K562 (cell line): Measurements from ENCODE around the gene MS4A2. TPM values are rescaled to one million over a fixed set of nuclear protein-coding genes. Genes with fewer than 3 reads are reported as not detected.

Experiments
- ATAC-seq: fragments of 200-7000 bp; cut with Tn5 transposase; 3 replicates; pipeline ENCODE4 v1.9.1; 2020; ENCODE audit warnings: moderate library complexity
- BruUV-seq: library from RNA; stranded (reverse); fragments of 400-500 nt; replicated peaks from 2 replicates; lab custom pipeline; 2021; lab: Mats Ljungman, UMichigan
- CTCF ChIA-PET: fragments of 300-600 bp; formaldehyde crosslinking; extraction: SDS; loops from one replicate; lab custom pipeline; 2021; ENCODE audit warnings: low intra/inter-chr PET ratio; lab: Yijun Ruan, JAX
- POLR2A ChIA-PET: fragments of 300-600, 350-650 bp; sonication (Branson Sonifier 250); formaldehyde crosslinking; extraction: SDS; loops from one replicate; lab custom pipeline; 2021; ENCODE audit warnings: antibody characterized with exemption, inconsistent platforms; lab: Yijun Ruan, JAX
- DNase-seq, 4 experiments: peaks; one replicate each; pipeline versions ENCODE4 v3.0.0 to v3.0.0-alpha.2; 2011 to 2018; ENCODE audit warnings: low spot score in 3 of 4, mixed read lengths in 3 of 4; ENCODE audit errors: extremely low read depth in 1 of 4
- FAIRE-seq: peaks from 2 replicates; lab custom pipeline; 2011; peaks lifted over from hg19 to GRCh38; lab: Jason Lieb, UNC
- H2AFZ ChIP-seq: 2 replicates; pipeline ENCODE4 v1.6.0; 2011; ENCODE audit warnings: low read depth, low read length, control low read depth, inconsistent platforms
- H3K27ac ChIP-seq: fragments of 200-600 bp; 3 replicates; pipeline ENCODE4 v1.8.0; 2011; ENCODE audit warnings: low read depth, mild to moderate bottlenecking, control low read depth, inconsistent platforms, low read length, moderate library complexity, mixed read lengths; ENCODE audit errors: extremely low read depth
- H3K27me3 ChIP-seq, 2 experiments: fragments of 300-600 bp in 1 of 2; 2 replicates in 1 of 2; 3 replicates in 1 of 2; pipeline versions ENCODE4 v1.6.0 to v1.8.0; 2011; ENCODE audit warnings: inconsistent platforms in 2 of 2, low read length in 2 of 2, mild to moderate bottlenecking in 1 of 2, mixed read lengths in 1 of 2, moderate library complexity in 1 of 2; ENCODE audit not compliant: control insufficient read depth in 2 of 2, insufficient read depth in 2 of 2
- H3K36me3 ChIP-seq: fragments of 300-600 bp; 3 replicates; pipeline ENCODE4 v1.8.0; 2011; ENCODE audit warnings: mild to moderate bottlenecking, low read length, inconsistent platforms; ENCODE audit not compliant: control insufficient read depth, insufficient read depth
- H3K4me1 ChIP-seq, 2 experiments: fragments of 200-600 bp in 1 of 2; replicated peaks in 1 of 2; 2 replicates in 1 of 2; 3 replicates in 1 of 2; pipeline versions ENCODE4 v1.5.1 to v1.8.0; 2011; ENCODE audit warnings: inconsistent platforms in 2 of 2, low read length in 2 of 2, mild to moderate bottlenecking in 1 of 2, mixed read lengths in 1 of 2, moderate library complexity in 1 of 2; ENCODE audit not compliant: control insufficient read depth in 2 of 2, insufficient read depth in 2 of 2
- H3K4me2 ChIP-seq: 2 replicates; pipeline ENCODE4 v1.6.1; 2011; ENCODE audit warnings: low read length, control low read depth, inconsistent platforms, mixed read lengths; ENCODE audit not compliant: insufficient read depth
- H3K4me3 ChIP-seq: fragments of 200-600 bp; sonication (generic), shearing (Covaris generic); 2 replicates; pipeline ENCODE4 v1.5.1; 2016; ENCODE audit warnings: control low read depth, inconsistent platforms
- H3K79me2 ChIP-seq: fragments of 200-600 bp; 3 replicates; pipeline ENCODE4 v1.8.0; 2011; ENCODE audit warnings: low read length, inconsistent platforms; ENCODE audit not compliant: control insufficient read depth, insufficient read depth
- H3K9ac ChIP-seq, 2 experiments: 2 replicates each; pipeline versions ENCODE4 v1.6.0 to v1.6.1; 2011; ENCODE audit warnings: low read depth in 2 of 2, low read length in 2 of 2, control low read depth in 1 of 2, inconsistent platforms in 1 of 2, mild to moderate bottlenecking in 1 of 2, mixed read lengths in 1 of 2; ENCODE audit not compliant: insufficient read depth in 1 of 2
- H3K9me1 ChIP-seq: one replicate; pipeline ENCODE4 v1.6.0; 2011; ENCODE audit warnings: inconsistent platforms, mild to moderate bottlenecking, low read length, moderate library complexity; ENCODE audit not compliant: control insufficient read depth, insufficient read depth
- H3K9me3 ChIP-seq: replicated peaks from 2 replicates; pipeline ENCODE4 v1.5.1; 2011; ENCODE audit warnings: low read depth, low read length, inconsistent platforms; ENCODE audit not compliant: control insufficient read depth, insufficient read depth
- H4K20me1 ChIP-seq: replicated peaks from 2 replicates; pipeline ENCODE4 v1.6.1; 2011; ENCODE audit warnings: low read length, inconsistent platforms, mixed read lengths; ENCODE audit not compliant: control insufficient read depth, insufficient read depth
- CREM ChIP-seq: IDR thresholded peaks from 2 replicates; pipeline ENCODE4 v1.6.1; 2014; ENCODE audit warnings: antibody characterized with exemption, low read depth
- ILF3 ChIP-seq: fragments of 450-650 bp; IDR thresholded peaks from 2 replicates; pipeline ENCODE4 v1.6.1; 2018; ENCODE audit warnings: antibody characterized with exemption, mild to moderate bottlenecking, moderate library complexity, borderline replicate concordance
- KAT7 ChIP-seq: sonication (generic); formaldehyde crosslinking; IDR thresholded peaks from 2 replicates; pipeline ENCODE4 v1.8.0; 2022; ENCODE audit warnings: missing genetic modification reagents, mild to moderate bottlenecking, borderline replicate concordance
- KAT8 ChIP-seq: fragments of 450-650 bp; IDR thresholded peaks from 2 replicates; pipeline ENCODE4 v1.6.1; 2016; ENCODE audit warnings: low read depth, mild to moderate bottlenecking
- KHSRP ChIP-seq: fragments of 450-650 bp; IDR thresholded peaks from 2 replicates; pipeline ENCODE4 v1.6.1; 2017
- LEF1 ChIP-seq: fragments of 450-650 bp; IDR thresholded peaks from 2 replicates; pipeline ENCODE4 v1.6.1; 2016; ENCODE audit warnings: mild to moderate bottlenecking
- MTA2 ChIP-seq: fragments of 450-650 bp; IDR thresholded peaks from 2 replicates; pipeline ENCODE4 v1.6.1; 2016; ENCODE audit warnings: low read depth
- NR2C1 ChIP-seq, 2 experiments: fragments of 450-650 bp; IDR thresholded peaks; 2 replicates each; pipeline ENCODE4 v1.6.1; 2017; ENCODE audit warnings: mild to moderate bottlenecking in 2 of 2, antibody characterized with exemption in 1 of 2, inconsistent platforms in 1 of 2, missing compliant biosample characterization in 1 of 2, missing genetic modification characterization in 1 of 2
- NRF1 ChIP-seq, 2 experiments: fragments of 450-650 bp; IDR thresholded peaks in 1 of 2; conservative IDR thresholded peaks in 1 of 2; 2 replicates each; pipeline ENCODE4 v1.6.1; 2014; ENCODE audit warnings: mild to moderate bottlenecking in 2 of 2
- POLR2A ChIP-seq: fragments of 450-650 bp; conservative IDR thresholded peaks from 2 replicates; pipeline ENCODE4 v1.6.1; 2016
- POLR2AphosphoS5 ChIP-seq: IDR thresholded peaks from 2 replicates; pipeline ENCODE4 v1.6.1; 2011; ENCODE audit warnings: mild to moderate bottlenecking, low read depth, low read length, moderate library complexity; ENCODE audit not compliant: control insufficient read depth, insufficient read depth
- RNF219 ChIP-seq: fragments of 250-450 bp; sonication (Bioruptor Pico); IDR thresholded peaks from 2 replicates; pipeline ENCODE4 v1.5.0; 2022; ENCODE audit warnings: mild to moderate bottlenecking
- SMAD1 ChIP-seq: fragments of 150-350 bp; IDR thresholded peaks from 2 replicates; pipeline ENCODE4 v1.6.1; 2014; ENCODE audit warnings: low read length, low read depth; ENCODE audit not compliant: partially characterized antibody
- SRSF3 ChIP-seq: fragments of 200-400 bp; formaldehyde crosslinking; IDR thresholded peaks from 2 replicates; pipeline ENCODE4 v1.6.1; 2016; ENCODE audit warnings: mild to moderate bottlenecking, low read length, moderate library complexity; ENCODE audit not compliant: insufficient read depth
- SUPT5H ChIP-seq: fragments of 450-650 bp; IDR thresholded peaks from 2 replicates; pipeline ENCODE4 v1.6.1; 2016
- TEAD2 ChIP-seq: fragments of 450-650 bp; IDR thresholded peaks from 2 replicates; pipeline ENCODE4 v1.6.1; 2016; ENCODE audit warnings: missing genetic modification characterization, control low read depth, missing compliant biosample characterization
- THAP7 ChIP-seq: fragments of 250-450 bp; sonication (Bioruptor Pico); IDR thresholded peaks from 2 replicates; pipeline ENCODE4 v1.5.0; 2021
- ZNF324 ChIP-seq: fragments of 250-450 bp; sonication (Bioruptor Pico); IDR thresholded peaks from 2 replicates; pipeline ENCODE4 v1.4.0; 2020; ENCODE audit warnings: mild to moderate bottlenecking
- ZNF655 ChIP-seq: fragments of 250-450 bp; sonication (Bioruptor Pico); IDR thresholded peaks from 2 replicates; pipeline ENCODE4 v1.5.0; 2021
- ZNF79 ChIP-seq: fragments of 250-450 bp; sonication (Bioruptor Pico); IDR thresholded peaks from 2 replicates; pipeline ENCODE4 v1.4.0; 2020; ENCODE audit warnings: low read depth, mild to moderate bottlenecking, moderate library complexity
- whole genome bisulfite sequencing: fragments of 100-300 bp; shearing (Covaris generic); methylation state at CpG from one replicate; pipeline ENCODE4 v1.1.6; 2016; ENCODE audit warnings: low coverage, mixed read lengths; ENCODE audit not compliant: insufficient coverage; ENCODE audit errors: missing lambda C conversion rate; 5-methylcytosine and 5-hydroxymethylcytosine counted together
- in situ Hi-C: fragments of 300-500 bp; cut with MboI; formaldehyde crosslinking; loops from 4 replicates; pipeline ENCODE4 v1.15.0; 2018; ENCODE audit warnings: inconsistent platforms, mixed read lengths
- intact Hi-C: fragments of 100-400 bp; cut with micrococcal nuclease; formaldehyde crosslinking; loops from 2 replicates; pipeline ENCODE4 v1.14.2; 2022
- polyA plus RNA-seq, 8 experiments: library from polyadenylated mRNA; depleted of rRNA in 4 of 8; stranded (reverse) in 5 of 8; unstranded in 3 of 8; fragments of >200 nt; fragmentation: Nextera tagmentation in 2 of 8; fragmentation: Illumina TruSeq in 1 of 8; extraction: Ambion mirVana in 2 of 8; extraction: Trizol in 1 of 8; gene quantifications; 2 replicates each; pipeline versions ENCODE4 v1.2.1 to v1.2.3, GENCODE V29; 2011 to 2014; ENCODE audit warnings: inconsistent platforms in 1 of 8, missing spikeins in 1 of 8
- total RNA-seq, 7 experiments: library from RNA; depleted of rRNA in 6 of 7; stranded (reverse); fragments of >200 nt in 6 of 7; fragmentation: Illumina TruSeq in 2 of 7; extraction: Trizol in 2 of 7; gene quantifications; 2 replicates each; pipeline versions ENCODE4 v1.2.1 to v1.2.3, GENCODE V29; 2011 to 2021; ENCODE audit warnings: low replicate concordance in 1 of 7

The MS4A2 gene
- total and polyA plus RNA-seq, 9 of the 15 experiments (the other 6 are each of a cell fraction or from before 2014, with no cell fraction given): 0.06 to 5.7 (median 0.86) TPM

- TF ChIP-seq KHSRP (no peak), CREM (no peak), TEAD2 (tag) (no peak), LEF1 (no peak)
- TF ChIP-seq, all 486 proteins: peak for 0
Observed at GRCh38 chr11:60087239-60087638, 1.2 kb upstream of the MS4A2 start (continued).

- no peak overlapping the region for H3K9ac ChIP-seq
- no peaks in the 10 kb centered on the region for H4K20me1 ChIP-seq
- H2AFZ ChIP-seq: no peak overlapping the region
- H3K27ac ChIP-seq: no peak overlapping the region
- no peaks in the 10 kb centered on the region for H3K79me2 ChIP-seq
- ATAC-seq (no peak), FAIRE-seq (no peak), DNase-seq (no peak)
- intact Hi-C loops: no loop called here
- H3K4me3 ChIP-seq: no peak overlapping the region
- 0 out of 2 replicates have a peak, but pooled peaks cover 4% of the 10 kb centered on the region for H3K9me3 ChIP-seq
- ChIA-PET CTCF (no interaction called here), POLR2A (no interaction called here)
- no TSS peak for BruUV-seq
- WGBS: 48% methylated on average over 4 of the region's 4 CpGs
- in situ Hi-C loops: no loop called here
- H3K4me2 ChIP-seq: no peak overlapping the region
- no peaks in the 10 kb centered on the region; a peak in 2 of 5 replicates for H3K4me1 ChIP-seq
- no peaks in the 10 kb centered on the region for H3K27me3 ChIP-seq
- H3K9me1 ChIP-seq: no peaks in the 10 kb centered on the region
- H3K36me3 ChIP-seq: no peaks in the 10 kb centered on the region; the same call in 2 of the 3 replicates
- TF ChIP-seq MTA2 (no peak), NR2C1 (IDR thresholded peaks at IDR 0.05) (no peak), NR2C1 (tag; IDR thresholded peaks at IDR 0.05) (no peak), SMAD1 (no peak), RNF219 (no peak), KAT7 (CRISPR knock-in tag) (no peak), ZNF655 (CRISPR knock-in tag) (no peak), NRF1 (conservative IDR thresholded peaks at IDR 0.05 in 1 of 2, IDR thresholded peaks at IDR 0.05 in 1 of 2) (no peak), ZNF79 (no peak), ILF3 (no peak), THAP7 (no peak), ZNF324 (CRISPR knock-in tag) (no peak), SUPT5H (no peak), POLR2A (no peak), POLR2AphosphoS5 (no peak), SRSF3 (no peak), KAT8 (no peak)
Observed at GRCh38 chr11:60095477-60096120, 7.1 kb downstream of the MS4A2 start.
